Nephron progenitor cell (in vitro differentiated cells): ENCODE results near the gene MGAT3.

ENCODE experiments used
- DNase-seq: peaks from one replicate; pipeline ENCODE4 v3.0.0; 2021
- H3K27ac Mint-ChIP-seq: 2 replicates; pipeline ENCODE4 v1.8.0; 2021; ENCODE audit warnings: mild to moderate bottlenecking, moderate library complexity, mixed read lengths
- H3K27me3 Mint-ChIP-seq: 2 replicates; pipeline ENCODE4 v1.8.0; 2021; ENCODE audit warnings: mild to moderate bottlenecking, low read depth, mixed read lengths; ENCODE audit not compliant: poor library complexity
- H3K36me3 Mint-ChIP-seq: 2 replicates; pipeline ENCODE4 v1.8.0; 2021; ENCODE audit warnings: low read depth, mixed read lengths
- H3K4me1 Mint-ChIP-seq: 2 replicates; pipeline ENCODE4 v1.8.0; 2021; ENCODE audit warnings: mixed read lengths
- H3K4me3 Mint-ChIP-seq: 2 replicates; pipeline ENCODE4 v1.8.0; 2021; ENCODE audit warnings: mild to moderate bottlenecking, moderate library complexity, mixed read lengths
- H3K9me3 Mint-ChIP-seq: 2 replicates; pipeline ENCODE4 v1.8.0; 2021; ENCODE audit warnings: mild to moderate bottlenecking, moderate library complexity, mixed read lengths
- TF ChIP-seq, protein P1 (sequence below): fragments of 200-600 bp; sonication (generic); IDR thresholded peaks from 2 replicates; pipeline ENCODE4 v1.5.0; 2021; ENCODE audit warnings: antibody characterized with exemption

MGAT3 gene

DNA sequence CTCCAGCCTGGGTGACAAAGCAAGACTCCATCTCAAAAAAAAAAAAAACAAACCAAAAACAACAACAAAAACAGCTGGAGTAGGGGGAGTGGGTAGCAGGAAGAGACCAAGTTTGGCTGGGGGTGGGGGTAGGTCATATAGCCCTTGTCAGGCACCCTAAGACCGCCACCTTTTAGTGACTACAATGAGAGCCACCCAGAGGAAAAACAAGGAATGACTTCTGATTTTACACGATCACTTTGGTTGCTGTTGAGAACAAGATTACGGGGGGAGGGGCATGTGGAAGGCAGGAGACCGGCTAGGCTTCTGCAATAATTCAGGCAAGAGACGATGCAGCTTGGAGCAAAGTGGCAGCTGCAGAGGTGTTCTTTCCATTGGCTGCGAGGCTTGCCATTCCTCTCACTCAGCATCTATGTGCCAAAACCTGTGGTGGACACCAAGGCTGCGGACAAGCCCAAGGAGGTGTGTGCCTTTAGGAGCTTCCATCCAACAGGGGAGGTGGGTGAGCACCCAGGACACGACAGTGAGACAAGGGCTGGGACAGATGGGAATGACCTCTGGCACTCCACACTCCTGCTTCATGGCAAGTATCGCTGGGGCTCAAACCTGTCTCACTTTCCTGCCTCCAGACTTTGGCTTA lies 74.0 kb downstream of the MGAT3 start:
- Mint-ChIP-seq H3K27me3 (peaks cover 3% of the 10 kb centered on the region), H3K4me1 (peaks cover 77% of the 10 kb centered on the region), H3K4me3 (peak overlapping the region; percentile 91), H3K36me3 (peaks cover 18% of the 10 kb centered on the region), H3K9me3 (no peaks in the 10 kb centered on the region), H3K27ac (peak overlapping the region; percentile 69)
- no peak for DNase-seq
- TF ChIP-seq, protein P1, sequence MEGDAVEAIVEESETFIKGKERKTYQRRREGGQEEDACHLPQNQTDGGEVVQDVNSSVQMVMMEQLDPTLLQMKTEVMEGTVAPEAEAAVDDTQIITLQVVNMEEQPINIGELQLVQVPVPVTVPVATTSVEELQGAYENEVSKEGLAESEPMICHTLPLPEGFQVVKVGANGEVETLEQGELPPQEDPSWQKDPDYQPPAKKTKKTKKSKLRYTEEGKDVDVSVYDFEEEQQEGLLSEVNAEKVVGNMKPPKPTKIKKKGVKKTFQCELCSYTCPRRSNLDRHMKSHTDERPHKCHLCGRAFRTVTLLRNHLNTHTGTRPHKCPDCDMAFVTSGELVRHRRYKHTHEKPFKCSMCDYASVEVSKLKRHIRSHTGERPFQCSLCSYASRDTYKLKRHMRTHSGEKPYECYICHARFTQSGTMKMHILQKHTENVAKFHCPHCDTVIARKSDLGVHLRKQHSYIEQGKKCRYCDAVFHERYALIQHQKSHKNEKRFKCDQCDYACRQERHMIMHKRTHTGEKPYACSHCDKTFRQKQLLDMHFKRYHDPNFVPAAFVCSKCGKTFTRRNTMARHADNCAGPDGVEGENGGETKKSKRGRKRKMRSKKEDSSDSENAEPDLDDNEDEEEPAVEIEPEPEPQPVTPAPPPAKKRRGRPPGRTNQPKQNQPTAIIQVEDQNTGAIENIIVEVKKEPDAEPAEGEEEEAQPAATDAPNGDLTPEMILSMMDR, result peak; percentile 8

DNA sequence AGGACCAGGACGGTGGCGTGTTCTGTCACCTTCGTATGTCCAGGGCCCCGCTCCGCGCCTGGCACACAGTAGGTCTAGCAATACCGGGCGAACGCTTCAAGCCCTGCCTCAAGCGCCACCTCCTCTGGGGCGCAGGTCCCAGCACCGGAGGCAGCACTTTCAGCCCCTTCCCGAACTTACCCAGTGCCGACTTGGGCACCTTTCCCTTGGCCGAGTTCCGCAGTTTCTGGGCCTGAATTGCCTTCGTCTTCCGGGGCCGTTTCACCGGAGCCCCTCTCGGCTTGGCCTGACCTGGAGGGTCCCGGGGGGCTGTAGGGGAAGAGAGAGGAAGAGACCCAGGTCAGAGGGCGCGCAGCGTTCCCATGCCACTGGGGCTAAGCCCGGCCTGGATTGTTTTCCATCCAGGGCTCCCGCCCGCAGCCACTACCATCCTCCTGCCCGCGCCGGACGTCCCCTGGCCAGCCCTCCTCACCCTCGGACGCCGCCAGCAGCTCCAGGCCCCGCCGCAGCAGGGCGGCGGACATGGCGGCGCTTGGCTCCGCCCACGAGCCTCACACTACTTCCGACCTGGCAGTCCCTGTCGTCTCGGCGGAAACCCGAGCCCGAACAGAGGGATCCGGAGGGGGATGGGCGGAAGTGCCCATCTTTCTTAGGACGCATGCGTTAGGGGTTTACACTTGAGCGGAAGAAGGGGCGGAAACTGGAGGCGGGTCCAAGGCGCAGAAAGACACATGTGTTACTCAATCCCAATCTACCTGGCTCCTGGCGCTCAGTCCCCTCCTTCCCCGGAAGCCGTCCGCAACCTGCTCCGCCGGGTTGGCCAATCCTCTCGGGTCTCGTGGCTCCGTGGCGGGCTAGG lies 75.6 kb downstream of the MGAT3 start, which contains the start of gene RPS19BP1:
TSS of gene RPS19BP1 (minus strand) at position 534 of the 859 bp plus-strand sequence. CDS start at position 524, 10 bp downstream.
- Mint-ChIP-seq H3K27me3 (peaks cover 3% of the 10 kb centered on the region), H3K36me3 (peaks cover 18% of the 10 kb centered on the region), H3K9me3 (no peaks in the 10 kb centered on the region), H3K4me3 (peak within 1 kb of the TSS; percentile 91), H3K27ac (peak within 1 kb of the TSS; percentile 82), H3K4me1 (peaks cover 67% of the 10 kb centered on the region)
- peak; percentile 99 for DNase-seq
- TF ChIP-seq, protein P1, result no peak

DNA sequence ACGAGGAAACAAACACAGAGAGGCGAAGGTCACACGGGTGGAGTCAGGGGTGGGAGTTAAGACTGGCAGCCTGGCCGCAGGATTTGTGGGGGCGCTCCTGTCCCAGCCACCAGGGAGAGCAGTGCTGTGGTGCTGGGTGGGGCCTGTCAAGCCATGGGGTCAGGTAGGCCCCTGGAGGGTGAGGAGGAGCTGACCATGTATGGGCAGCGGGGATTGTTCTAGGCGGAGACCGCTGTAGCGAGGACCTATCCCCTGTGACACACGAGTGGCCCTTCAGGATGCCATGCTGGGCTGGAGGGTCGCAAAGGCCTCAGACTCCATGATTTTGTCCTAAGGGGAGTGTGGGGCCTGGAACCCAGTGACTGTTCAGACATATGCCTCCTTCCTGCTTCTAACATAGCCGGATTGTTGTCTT lies 77.3 kb downstream of the MGAT3 start:
- DNase-seq, result no peak
- peak overlapping the region; percentile 58 for H3K4me3 Mint-ChIP-seq

DNA sequence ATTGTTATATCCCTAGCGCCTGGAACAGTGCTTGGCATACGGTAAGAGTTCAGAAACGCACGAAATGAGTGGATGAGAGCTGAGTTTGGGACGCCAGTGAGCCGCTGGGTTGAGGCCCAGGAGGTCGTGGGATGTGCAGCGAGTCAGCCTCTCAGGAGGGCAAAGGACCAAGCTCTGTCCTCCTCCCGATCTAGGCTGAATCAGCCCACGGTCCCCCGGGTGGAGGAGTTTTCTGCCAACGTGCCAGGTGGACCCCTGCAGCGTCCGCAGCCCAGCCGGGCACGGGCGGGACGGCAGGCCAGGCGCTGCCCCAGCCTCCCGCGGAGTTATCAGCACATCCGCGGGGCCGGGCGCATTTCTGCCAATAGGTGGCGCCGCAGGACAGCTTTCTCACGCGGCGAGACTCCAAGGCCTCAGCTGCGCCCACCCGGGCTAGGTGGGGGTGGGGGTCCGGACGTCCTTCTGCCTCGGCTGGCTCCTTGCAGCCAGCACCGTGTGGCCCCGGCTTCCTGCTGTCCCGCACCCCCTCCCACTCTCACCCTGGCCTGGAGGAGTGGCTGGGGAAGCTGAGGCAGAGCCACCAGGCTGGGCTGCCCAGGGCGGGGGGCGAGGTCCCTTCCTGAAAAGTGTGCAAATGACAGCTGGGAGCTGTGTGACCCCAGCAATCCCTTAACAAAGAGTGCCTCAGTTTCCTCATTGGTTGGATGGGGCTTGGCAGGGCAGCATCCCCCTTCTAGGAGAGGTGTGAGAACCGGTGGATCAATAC lies 78.0 kb downstream of the MGAT3 start:
- Mint-ChIP-seq H3K36me3 (peaks cover 17% of the 10 kb centered on the region), H3K9me3 (no peaks in the 10 kb centered on the region), H3K27me3 (peaks cover 3% of the 10 kb centered on the region), H3K4me1 (peaks cover 43% of the 10 kb centered on the region), H3K4me3 (peak overlapping the region; percentile 58), H3K27ac (no peak overlapping the region)
- TF ChIP-seq, protein P1, result peak; percentile 95
- peak; percentile 99 for DNase-seq

More for the DNA sequence above, 77.3 kb downstream of the MGAT3 start:
- Mint-ChIP-seq H3K9me3 (no peaks in the 10 kb centered on the region), H3K27me3 (peaks cover 3% of the 10 kb centered on the region), H3K4me1 (peaks cover 50% of the 10 kb centered on the region), H3K27ac (no peak overlapping the region), H3K36me3 (peaks cover 18% of the 10 kb centered on the region)
- TF ChIP-seq, protein P1, result no peak

DNA sequence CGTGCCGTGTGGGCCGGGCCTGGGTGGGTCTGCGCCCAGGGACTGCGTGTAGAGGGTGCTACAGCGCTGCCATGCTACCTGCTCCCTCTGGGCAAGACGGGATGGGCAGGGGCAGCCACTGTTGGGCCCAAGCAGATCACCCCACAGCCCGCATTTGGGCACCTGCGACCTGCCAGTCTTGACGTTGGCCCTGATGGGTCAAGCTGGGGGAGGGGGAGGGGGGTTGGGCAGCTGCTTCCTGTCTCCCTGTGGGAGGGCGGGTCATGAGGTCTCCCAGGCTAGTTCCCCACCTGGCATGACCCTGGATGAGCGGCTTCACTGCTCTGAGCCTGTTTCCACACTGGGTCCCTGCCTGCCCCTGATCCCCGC lies 78.5 kb downstream of the MGAT3 start:
- peaks cover 12% of the 10 kb centered on the region for H3K36me3 Mint-ChIP-seq
- peaks cover 38% of the 10 kb centered on the region for H3K4me1 Mint-ChIP-seq
- no peak for DNase-seq
- TF ChIP-seq, protein P1, result no peak
- H3K9me3 Mint-ChIP-seq, result no peaks in the 10 kb centered on the region
- H3K27me3 Mint-ChIP-seq, result peaks cover 3% of the 10 kb centered on the region
- H3K27ac Mint-ChIP-seq, result no peak overlapping the region
- H3K4me3 Mint-ChIP-seq, result no peak overlapping the region
